Stimulated activated CD8-positive, alpha-beta memory T cell treated with anti-CD3 and anti-CD28 coated beads, Interleukin-4, amount 100 ng/mL, for 4 hours (primary cell): ENCODE measurements around the gene WDFY3.

Experiments
- DNase-seq, 2 donors: peaks; one replicate each; pipeline ENCODE4 v3.0.0-alpha.2; 2020; ENCODE audit warnings: low read depth in 2 of 2, low spot score in 1 of 2

The WDFY3 gene

GRCh38 chr4:84799318-84799717, 167.2 kb downstream of the WDFY3 start:
- no peak for DNase-seq

GRCh38 chr4:84796394-84796793, 170.1 kb downstream of the WDFY3 start:
- no peak for DNase-seq

DNA sequence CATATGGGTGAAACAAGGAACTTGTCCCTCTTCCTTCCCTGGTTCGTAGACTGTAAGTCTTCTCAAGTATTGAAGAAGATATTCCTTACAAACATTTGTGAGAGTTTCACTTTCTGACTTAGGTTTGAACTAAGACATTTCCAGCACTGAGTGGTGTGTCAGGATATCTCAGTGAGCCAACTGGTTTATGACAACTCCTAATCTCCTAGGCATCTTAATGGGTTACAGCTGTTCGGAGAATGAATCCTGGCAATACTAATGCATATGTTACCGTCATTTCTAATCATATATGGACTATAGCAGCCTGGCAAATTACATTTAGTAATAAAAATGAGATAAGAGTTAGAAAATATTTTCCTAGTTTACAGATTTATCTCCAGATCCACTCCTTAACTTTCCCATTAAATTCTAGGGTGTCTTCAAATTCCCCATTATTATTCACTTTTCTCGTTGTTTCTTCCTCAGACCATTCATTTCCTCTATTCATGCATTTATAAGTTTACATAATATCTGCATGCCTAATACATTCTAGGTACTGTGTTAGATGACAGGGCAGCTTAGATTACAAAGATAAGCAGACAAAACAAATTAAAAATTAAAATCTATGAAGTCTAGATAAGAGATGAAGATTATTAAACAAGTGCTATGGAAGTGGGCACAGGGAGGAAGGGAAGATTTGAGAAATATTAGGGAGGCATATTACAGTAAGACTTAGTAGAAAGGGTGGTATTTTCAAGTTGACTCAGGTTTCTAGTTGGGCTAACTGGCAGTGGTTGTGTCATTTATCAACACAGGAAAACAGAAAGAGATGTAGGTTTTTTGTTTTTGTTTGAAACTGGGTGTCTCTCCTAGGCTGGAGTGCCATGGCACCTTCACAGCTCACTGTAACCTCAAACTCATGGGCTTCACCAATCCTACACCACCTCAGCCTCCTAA, 173.9 kb downstream of the WDFY3 start:
- DNase-seq, result no peak

GRCh38 chr4:84790769-84791565, 175.5 kb downstream of the WDFY3 start:
- no peak for DNase-seq

- DNase-seq, result no peak
These were observed 180.0 kb downstream of the WDFY3 start for GRCh38 chr4:84786478-84786877.

DNA sequence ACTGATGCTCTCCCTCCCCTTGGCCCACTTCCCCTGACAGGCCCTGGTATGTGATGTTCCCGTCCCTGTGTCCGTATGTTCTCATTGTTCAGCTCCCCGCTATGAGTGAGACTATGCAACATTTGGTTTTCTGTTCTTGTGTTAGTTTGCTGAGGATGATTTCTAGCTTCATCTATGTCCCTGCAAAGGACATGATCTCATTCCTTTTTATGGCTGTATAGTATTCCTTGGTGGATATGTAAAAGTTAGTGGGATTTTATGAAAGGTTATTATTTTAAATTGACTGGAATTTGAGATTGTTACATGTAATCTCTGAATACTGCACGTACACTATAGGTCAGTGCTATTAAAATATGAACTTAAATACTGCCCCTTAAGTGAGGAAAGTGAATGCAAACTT, 184.0 kb downstream of the WDFY3 start:
- DNase-seq, result no peak

GRCh38 chr4:84780719-84781118, 185.8 kb downstream of the WDFY3 start:
- no peak for DNase-seq

DNA sequence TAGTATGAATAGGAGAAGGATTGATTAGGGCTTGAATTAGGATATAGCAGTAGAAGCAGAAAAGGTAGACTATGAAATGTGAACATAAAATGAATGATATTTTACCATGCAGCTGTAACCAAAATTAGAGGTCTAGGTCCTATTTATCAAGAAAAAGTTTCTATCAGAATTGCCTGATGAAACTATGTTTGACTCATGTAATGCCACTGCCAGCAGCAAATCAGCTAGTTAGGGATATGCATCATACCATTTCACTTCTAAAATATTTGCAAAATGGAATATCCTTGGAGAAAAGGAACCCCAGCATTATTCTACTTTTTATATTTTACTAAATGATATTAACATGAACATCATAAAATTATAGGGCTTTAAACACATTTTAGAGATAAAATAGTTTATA, 188.4 kb downstream of the WDFY3 start:
- no peak for DNase-seq

DNA sequence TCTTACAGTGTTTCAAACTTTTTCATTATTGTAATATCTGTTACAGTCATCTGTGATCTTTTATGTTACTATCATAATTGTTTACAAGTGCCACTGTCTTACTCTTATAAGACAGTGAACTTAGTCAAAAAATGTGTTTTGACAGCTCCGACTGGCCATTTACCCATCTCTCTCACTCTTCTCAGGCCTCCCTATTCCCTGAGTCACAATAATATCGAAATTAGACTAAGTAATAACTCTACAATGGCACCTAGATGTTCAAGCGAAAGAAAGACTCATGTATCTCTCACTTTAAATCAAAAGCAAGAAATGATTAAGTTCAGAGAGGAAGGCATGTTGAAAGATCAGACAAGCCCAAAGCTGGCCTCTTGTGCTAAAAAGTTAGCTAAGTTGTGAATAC, 199.3 kb downstream of the WDFY3 start:
- DNase-seq, result no peak

GRCh38 chr4:84753321-84753972, 213.0 kb downstream of the WDFY3 start:
- no peak for DNase-seq

- no peak for DNase-seq
These were observed 214.8 kb downstream of the WDFY3 start for GRCh38 chr4:84751707-84752106.

DNA sequence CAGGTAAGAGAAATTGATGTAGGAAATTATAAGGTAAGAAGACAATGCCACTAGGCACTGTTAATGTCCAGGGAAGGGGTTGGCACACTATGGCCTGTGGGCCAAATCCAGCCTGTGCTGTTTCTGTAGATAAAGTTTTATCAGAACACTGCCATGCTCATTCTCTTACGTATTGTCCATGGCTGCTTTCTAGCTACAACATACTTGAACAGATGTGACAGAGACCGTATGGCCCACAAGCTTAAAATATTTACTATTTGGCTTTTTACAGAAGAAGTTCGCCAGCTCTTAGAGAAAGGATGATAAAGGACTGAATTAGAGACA, 215.6 kb downstream of the WDFY3 start:
- DNase-seq, result no peak

DNA sequence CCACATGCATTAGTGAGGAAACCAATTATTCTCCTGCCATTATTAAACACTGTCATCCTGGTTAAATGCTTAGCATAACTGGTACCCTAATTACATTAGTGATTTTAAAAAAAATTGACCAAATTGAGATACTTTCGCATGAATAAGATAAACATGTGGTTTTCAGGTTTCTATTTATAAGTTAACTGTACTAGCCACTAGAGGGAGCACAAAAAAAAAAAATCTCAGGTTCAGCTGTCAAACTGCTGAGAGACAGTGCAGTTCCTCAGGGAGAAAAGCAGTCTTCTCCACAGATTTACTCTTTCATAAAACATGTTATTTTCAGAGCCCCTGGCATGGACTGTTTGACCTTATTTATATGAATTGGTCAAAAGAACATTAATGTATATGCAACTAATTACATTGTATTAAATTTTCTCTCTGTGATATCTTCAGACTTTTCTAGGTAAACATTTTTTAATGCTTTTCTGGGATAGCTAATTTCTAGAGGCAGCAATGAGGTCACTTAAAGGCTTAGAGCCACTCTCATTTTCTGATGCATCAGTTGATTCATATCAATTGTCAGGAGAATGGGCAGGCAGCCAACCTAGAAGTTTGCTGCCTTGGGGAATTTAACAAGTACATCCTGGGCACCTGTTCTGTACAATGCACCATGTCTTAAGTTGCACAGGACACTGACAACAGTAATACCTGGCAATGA, 216.1 kb downstream of the WDFY3 start:
- no peak for DNase-seq

DNA sequence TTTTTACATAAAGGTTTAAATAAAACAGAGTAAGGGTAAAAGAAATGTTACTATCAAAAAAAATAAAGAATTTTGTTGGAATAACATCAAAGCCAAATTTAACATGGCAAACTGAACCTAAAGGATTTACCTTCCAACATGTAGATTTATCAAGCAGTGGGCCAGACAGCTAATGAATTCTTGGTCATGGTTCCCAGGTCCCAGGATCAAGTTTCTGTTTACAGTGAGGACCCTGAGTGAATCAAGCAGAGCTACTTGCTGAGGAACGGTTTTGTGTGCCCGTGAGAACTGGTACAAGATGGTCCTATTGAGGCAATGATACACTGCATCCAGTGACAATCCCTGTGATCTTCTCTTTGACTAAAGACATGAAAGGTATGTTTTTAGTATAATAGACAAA, 226.4 kb downstream of the WDFY3 start:
- no peak for DNase-seq

GRCh38 chr4:84738622-84739021, 227.9 kb downstream of the WDFY3 start:
- DNase-seq, result no peak

- DNase-seq, result no peak
These were observed 228.8 kb downstream of the WDFY3 start for GRCh38 chr4:84737656-84738055.

- DNase-seq, result no peak
These were observed 232.5 kb downstream of the WDFY3 start for GRCh38 chr4:84734037-84734436.

- DNase-seq, result no peak
These were observed 233.0 kb downstream of the WDFY3 start for GRCh38 chr4:84733343-84734033.

DNA sequence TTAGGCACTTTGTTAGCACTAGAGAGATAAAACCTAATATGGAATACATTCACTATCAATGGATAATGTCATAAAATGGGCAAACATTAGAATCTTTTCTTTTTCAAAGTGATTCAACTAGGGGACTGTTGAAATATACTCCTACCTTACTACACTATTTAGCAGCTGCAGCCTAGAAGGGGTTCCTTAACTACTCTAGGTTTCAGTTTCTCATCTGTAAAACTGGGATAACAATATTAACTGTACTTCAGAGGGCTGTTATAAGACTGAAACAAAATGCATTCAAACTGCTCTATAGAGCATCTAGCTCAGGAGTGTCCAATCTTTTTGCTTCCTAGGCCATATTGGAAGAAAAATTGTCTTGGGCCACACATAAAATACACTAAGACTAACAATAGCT, 236.1 kb downstream of the WDFY3 start:
- no peak for DNase-seq

- no peak for DNase-seq
These were observed 239.0 kb downstream of the WDFY3 start for GRCh38 chr4:84727491-84727890.

DNA sequence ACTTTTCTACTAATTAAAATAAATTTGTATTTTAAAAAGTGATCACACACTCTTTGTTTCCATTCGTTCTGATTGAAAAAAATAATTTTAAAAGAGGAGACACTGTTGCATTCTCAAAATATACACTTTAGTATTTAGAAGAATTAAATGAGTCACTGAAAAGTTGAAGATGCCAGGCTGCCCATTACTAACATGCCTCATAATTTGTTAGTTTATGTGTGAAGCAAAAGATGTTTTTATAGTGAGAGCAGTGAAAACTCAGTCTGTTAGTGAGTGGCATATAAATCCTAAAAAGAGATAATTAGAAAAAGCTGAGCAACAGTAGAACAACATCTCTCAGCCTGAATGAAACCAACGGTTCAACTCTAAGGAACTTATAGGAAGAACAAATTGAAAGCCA, 240.1 kb downstream of the WDFY3 start:
- DNase-seq, result no peak
